Endothelial cell of umbilical vein (primary cell): ENCODE results near the gene BRICD5.

Source experiments
- EZH2 ChIP-seq: IDR thresholded peaks from 2 replicates; pipeline ENCODE4 v1.6.1; 2012; ENCODE audit warnings: borderline replicate concordance, low read depth, mild to moderate bottlenecking, moderate library complexity, low read length, inconsistent platforms; ENCODE audit not compliant: severe bottlenecking
- FOS ChIP-seq: IDR thresholded peaks from 2 replicates; pipeline ENCODE4 v1.6.1; 2011; ENCODE audit warnings: mild to moderate bottlenecking, low read length, moderate library complexity, borderline replicate concordance; ENCODE audit not compliant: insufficient read depth
- JUN ChIP-seq: IDR thresholded peaks from 2 replicates; pipeline ENCODE4 v1.6.1; 2011; ENCODE audit warnings: borderline replicate concordance, low read depth; ENCODE audit not compliant: insufficient read length, insufficient read depth
- MYC ChIP-seq: IDR thresholded peaks from one replicate; pipeline ENCODE4 v1.6.1; 2011; ENCODE audit warnings: mild to moderate bottlenecking, low read depth, low read length
- POLR2A ChIP-seq: IDR thresholded peaks from 2 replicates; pipeline ENCODE4 v1.6.1; 2012; ENCODE audit warnings: low read depth, mild to moderate bottlenecking, control low read depth, low read length
- POLR2AphosphoS5 ChIP-seq: IDR thresholded peaks from 2 replicates; pipeline ENCODE4 v1.6.1; 2012; ENCODE audit warnings: low read depth, mild to moderate bottlenecking, control low read depth, low read length, moderate library complexity; ENCODE audit not compliant: insufficient read depth
- TF ChIP-seq, protein P1 (sequence below), 2 donors: IDR thresholded peaks; 1 replicate in 1 of 2; 2 replicates in 1 of 2; pipeline ENCODE4 v1.5.1; 2011; ENCODE audit warnings: low read length in 2 of 2, mild to moderate bottlenecking in 2 of 2, moderate library complexity in 2 of 2, control low read depth in 1 of 2, inconsistent platforms in 1 of 2, low read depth in 1 of 2; ENCODE audit not compliant: insufficient read depth in 1 of 2; ENCODE audit errors: extremely low read depth in 1 of 2
- TF ChIP-seq, protein P2 (sequence below): IDR thresholded peaks from 2 replicates; pipeline ENCODE4 v1.6.1; 2011; ENCODE audit not compliant: insufficient read depth, insufficient read length

DNA sequence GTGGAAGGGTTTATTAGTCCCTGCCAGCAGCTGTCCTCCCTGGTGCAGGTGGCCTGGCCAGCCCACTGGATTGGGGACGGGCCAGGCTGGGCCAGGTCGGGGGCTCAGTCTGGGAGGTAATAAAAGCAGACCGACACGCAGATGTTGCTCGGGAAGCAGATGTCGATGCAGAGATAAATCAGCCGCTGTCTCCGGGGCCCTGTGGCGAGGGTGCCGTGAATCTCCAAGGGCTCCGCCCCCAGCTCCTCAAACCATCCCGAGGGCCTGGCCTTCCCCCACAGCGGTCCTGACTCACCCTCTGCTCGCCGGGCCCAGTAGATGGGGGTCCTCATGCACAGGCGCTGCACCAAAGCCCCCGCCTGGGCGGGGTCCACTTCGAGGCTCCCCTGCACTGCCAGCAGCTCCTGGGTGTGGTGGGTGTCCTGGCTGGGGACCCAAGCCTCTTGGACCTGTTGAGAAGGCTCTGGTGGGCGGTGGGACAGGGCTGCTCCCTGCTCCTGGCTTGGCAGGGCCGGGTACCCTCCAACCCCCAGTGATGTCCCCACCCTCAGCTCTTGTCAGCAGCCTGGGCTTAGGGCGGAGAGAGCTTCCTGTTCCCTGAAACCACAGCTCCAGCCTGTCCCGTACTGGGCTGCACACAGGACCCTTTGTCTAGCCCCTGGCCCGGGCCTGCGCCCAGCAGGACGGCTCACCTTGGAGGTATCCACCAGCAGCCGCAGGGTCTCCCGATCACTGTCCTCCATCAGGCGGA, 1.2 kb downstream of the BRICD5 start:
- TF ChIP-seq, protein P1, sequence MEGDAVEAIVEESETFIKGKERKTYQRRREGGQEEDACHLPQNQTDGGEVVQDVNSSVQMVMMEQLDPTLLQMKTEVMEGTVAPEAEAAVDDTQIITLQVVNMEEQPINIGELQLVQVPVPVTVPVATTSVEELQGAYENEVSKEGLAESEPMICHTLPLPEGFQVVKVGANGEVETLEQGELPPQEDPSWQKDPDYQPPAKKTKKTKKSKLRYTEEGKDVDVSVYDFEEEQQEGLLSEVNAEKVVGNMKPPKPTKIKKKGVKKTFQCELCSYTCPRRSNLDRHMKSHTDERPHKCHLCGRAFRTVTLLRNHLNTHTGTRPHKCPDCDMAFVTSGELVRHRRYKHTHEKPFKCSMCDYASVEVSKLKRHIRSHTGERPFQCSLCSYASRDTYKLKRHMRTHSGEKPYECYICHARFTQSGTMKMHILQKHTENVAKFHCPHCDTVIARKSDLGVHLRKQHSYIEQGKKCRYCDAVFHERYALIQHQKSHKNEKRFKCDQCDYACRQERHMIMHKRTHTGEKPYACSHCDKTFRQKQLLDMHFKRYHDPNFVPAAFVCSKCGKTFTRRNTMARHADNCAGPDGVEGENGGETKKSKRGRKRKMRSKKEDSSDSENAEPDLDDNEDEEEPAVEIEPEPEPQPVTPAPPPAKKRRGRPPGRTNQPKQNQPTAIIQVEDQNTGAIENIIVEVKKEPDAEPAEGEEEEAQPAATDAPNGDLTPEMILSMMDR (IDR thresholded peaks at IDR 0.05; ENCODE audit: extremely low read depth in 1 of 2, insufficient read depth in 1 of 2, low read depth in 1 of 2, low read length in 2 of 2), result no peak
- TF ChIP-seq POLR2AphosphoS5 (no peak), JUN (no peak), POLR2A (no peak), EZH2 (no peak), FOS (no peak), MYC (no peak)
- TF ChIP-seq, protein P2, sequence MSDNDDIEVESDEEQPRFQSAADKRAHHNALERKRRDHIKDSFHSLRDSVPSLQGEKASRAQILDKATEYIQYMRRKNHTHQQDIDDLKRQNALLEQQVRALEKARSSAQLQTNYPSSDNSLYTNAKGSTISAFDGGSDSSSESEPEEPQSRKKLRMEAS, result no peak
